HG02642 (cell line): ENCODE results near the gene TOMM7.
"Not testable (repeated sequence)": the region's sequence is repeated elsewhere in the genome, so short reads cannot be mapped to it uniquely, and the experiment has no call there.

Experiments
- ATAC-seq: cut with Tn5 transposase; IDR thresholded peaks from one replicate; pipeline ENCODE4 v1.9.1; 2021; ENCODE audit warnings: mild to moderate bottlenecking; ENCODE audit not compliant: unreplicated experiment, poor library complexity

TOMM7 gene

GRCh38 chr7:22854158-22855048 is 31.8 kb upstream of the TOMM7 start:
- peak; percentile 90 for ATAC-seq

- peak; percentile 21 for ATAC-seq
These were observed 31.1 kb upstream of the TOMM7 start for GRCh38 chr7:22853674-22854157.

- ATAC-seq: no peak
These were observed 30.5 kb upstream of the TOMM7 start for GRCh38 chr7:22853138-22853537.

- no peak for ATAC-seq
These were observed 28.5 kb upstream of the TOMM7 start for GRCh38 chr7:22851145-22851544.

GRCh38 chr7:22850394-22850793 is 27.7 kb upstream of the TOMM7 start:
- ATAC-seq: not testable (repeated sequence)

GRCh38 chr7:22849662-22850061 is 27.0 kb upstream of the TOMM7 start:
- ATAC-seq: no peak

- no peak for ATAC-seq
These were observed 26.5 kb upstream of the TOMM7 start for GRCh38 chr7:22849172-22849571.

- ATAC-seq: no peak
These were observed 24.3 kb upstream of the TOMM7 start for GRCh38 chr7:22846961-22847360.

GRCh38 chr7:22845221-22845834 is 22.7 kb upstream of the TOMM7 start:
- no peak for ATAC-seq

- no peak for ATAC-seq
These were observed 21.1 kb upstream of the TOMM7 start for GRCh38 chr7:22843681-22844309.

- no peak for ATAC-seq
These were observed 20.3 kb upstream of the TOMM7 start for GRCh38 chr7:22842973-22843372.

GRCh38 chr7:22842383-22842941 is 19.8 kb upstream of the TOMM7 start:
- ATAC-seq: no peak

- no peak for ATAC-seq
These were observed 19.3 kb upstream of the TOMM7 start for GRCh38 chr7:22841954-22842353.

- ATAC-seq: no peak
These were observed 14.7 kb upstream of the TOMM7 start for GRCh38 chr7:22837308-22837707.

- not testable (repeated sequence) for ATAC-seq
These were observed 13.9 kb upstream of the TOMM7 start for GRCh38 chr7:22836506-22836905.

- ATAC-seq: no peak
These were observed 11.3 kb upstream of the TOMM7 start for GRCh38 chr7:22833957-22834356.

GRCh38 chr7:22833113-22833855 is 10.6 kb upstream of the TOMM7 start:
- no peak for ATAC-seq

GRCh38 chr7:22832401-22832800 is 9.8 kb upstream of the TOMM7 start:
- ATAC-seq: no peak

GRCh38 chr7:22831602-22832305 is 9.1 kb upstream of the TOMM7 start:
- ATAC-seq: no peak

GRCh38 chr7:22827563-22827962 is 4.9 kb upstream of the TOMM7 start:
- ATAC-seq: no peak
